Mammary epithelial cell (primary cell): Measurements from ENCODE around the gene SLC24A3.

Experiments
- EZH2 ChIP-seq: IDR thresholded peaks from 2 replicates; pipeline ENCODE4 v1.6.1; 2012; ENCODE audit warnings: low read length, inconsistent platforms, borderline replicate concordance
- TF ChIP-seq, protein P1 (sequence below), 2 donors: IDR thresholded peaks in 1 of 2; conservative IDR thresholded peaks in 1 of 2; 2 replicates each; pipeline ENCODE4 v1.5.1; 2011 to 2012; ENCODE audit warnings: inconsistent platforms in 2 of 2, low read length in 2 of 2, mild to moderate bottlenecking in 2 of 2, control low read depth in 1 of 2, low read depth in 1 of 2; ENCODE audit not compliant: insufficient read depth in 1 of 2; ENCODE audit errors: extremely low read depth in 1 of 2

DNA sequence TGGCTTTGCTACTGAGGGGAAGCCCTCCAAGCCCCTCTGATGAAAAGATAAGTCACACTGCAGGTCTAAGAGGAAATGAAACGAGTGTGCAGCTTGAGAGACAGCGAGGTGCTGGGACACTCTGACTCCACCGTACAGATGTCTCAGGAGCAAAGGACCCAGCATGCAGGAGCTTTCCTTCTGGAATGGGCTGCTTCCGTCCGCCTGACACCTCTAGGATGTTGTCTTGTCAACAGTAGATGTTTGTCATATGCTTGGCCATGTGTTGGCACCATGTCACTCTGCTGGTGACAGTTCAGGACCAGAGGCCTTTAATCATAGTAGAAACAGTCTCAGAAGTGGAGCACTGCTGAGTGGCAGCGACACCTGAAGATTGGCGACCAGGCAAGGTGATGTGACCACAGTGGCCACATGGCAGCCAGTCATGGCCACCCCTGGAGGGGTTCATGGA is 46.7 kb downstream of the SLC24A3 start:
- TF ChIP-seq, protein P1, sequence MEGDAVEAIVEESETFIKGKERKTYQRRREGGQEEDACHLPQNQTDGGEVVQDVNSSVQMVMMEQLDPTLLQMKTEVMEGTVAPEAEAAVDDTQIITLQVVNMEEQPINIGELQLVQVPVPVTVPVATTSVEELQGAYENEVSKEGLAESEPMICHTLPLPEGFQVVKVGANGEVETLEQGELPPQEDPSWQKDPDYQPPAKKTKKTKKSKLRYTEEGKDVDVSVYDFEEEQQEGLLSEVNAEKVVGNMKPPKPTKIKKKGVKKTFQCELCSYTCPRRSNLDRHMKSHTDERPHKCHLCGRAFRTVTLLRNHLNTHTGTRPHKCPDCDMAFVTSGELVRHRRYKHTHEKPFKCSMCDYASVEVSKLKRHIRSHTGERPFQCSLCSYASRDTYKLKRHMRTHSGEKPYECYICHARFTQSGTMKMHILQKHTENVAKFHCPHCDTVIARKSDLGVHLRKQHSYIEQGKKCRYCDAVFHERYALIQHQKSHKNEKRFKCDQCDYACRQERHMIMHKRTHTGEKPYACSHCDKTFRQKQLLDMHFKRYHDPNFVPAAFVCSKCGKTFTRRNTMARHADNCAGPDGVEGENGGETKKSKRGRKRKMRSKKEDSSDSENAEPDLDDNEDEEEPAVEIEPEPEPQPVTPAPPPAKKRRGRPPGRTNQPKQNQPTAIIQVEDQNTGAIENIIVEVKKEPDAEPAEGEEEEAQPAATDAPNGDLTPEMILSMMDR (conservative IDR thresholded peaks at IDR 0.05 in 1 of 2, IDR thresholded peaks at IDR 0.05 in 1 of 2; ENCODE audit: extremely low read depth in 1 of 2, insufficient read depth in 1 of 2, low read depth in 1 of 2, low read length in 2 of 2): no peak
- no peak for TF ChIP-seq EZH2
